Nucleus accumbens (tissue), 56 donors: ENCODE data around the gene CEP112.
A peak's percentile ranks its signal among the peaks of the same experiment; 100 is the strongest.
"Not testable (repeated sequence)": the region's sequence is repeated elsewhere in the genome, so short reads cannot be mapped to it uniquely, and the experiment has no call there.

Experiments used
- DNase-seq, 56 donors: peaks; one replicate each; lab custom pipeline; 2025; lab: John Stamatoyannopoulos, UW

The CEP112 gene

DNA sequence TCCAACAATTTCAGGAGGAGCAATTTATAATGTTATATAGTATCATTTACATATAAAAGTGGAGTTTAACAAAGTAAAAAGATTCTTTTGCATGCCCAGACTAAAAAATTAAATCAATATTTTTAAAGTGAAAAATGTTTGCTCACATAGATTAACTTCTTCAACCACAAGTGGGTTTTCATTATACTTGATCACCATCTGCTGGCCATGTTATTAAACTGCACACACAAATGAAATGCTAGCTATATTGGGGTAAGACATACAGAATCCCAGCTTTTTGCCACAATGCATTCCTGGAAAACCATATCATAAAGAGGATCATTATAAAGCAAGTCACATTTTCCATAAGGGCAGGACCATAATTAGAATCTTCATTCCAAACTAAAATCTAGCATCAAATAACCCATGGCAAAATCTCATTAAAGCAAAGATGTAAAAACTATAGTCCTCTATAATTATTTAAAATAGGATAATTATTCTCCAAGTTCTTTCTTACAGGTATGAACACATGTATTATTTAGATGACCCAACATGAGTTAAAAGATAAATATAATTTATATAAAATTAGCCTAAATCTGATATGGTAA is 26.3 kb downstream of the CEP112 start:
- DNase-seq: peak in 3 of 56 donors; percentile 3 to 15 (median 7)

DNA sequence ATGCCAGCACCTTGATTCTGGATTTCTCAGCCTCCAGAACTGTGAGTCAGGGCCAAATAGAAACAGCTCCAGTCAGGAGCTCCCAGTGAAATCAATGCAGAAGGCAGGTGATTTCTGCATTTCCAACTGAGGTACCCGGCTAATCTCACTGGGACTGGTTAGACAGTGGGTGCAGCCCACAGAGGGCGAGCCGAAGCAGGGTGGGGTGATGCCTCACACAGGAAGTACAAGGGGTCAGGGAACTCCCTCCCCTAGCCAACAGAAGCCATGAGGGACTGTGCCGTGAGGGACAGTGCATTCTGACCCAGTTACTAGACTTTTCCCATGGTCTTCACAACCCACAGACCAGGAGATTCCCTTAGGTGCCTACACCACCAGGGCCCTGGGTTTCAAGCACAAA is 36.9 kb downstream of the CEP112 start:
- DNase-seq: not testable (repeated sequence)

- DNase-seq: no peak
Measured at GRCh38 chr17:66152756-66153155, 39.2 kb downstream of the CEP112 start.

DNA sequence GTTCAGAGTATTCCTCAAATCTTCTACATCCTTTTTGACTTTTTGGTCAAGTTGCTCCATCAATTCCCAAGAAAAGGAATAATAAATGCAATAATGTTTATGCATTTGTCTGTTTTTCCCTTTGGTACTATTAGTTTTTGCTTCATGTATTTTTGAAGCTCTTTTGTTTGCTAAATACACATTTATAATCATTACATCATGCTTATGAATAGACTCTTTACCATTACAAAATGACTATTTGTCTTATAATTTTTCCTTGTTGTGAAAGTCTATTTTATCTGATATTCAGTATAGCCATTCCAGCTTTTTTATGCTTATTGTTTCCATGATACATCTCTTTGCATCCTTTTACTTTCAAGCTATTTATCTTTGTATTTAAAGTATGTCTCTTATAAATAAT is 41.2 kb downstream of the CEP112 start:
- no peak for DNase-seq

GRCh38 chr17:66149562-66149961 is 42.4 kb downstream of the CEP112 start:
- no peak for DNase-seq

GRCh38 chr17:66146394-66146793 is 45.5 kb downstream of the CEP112 start:
- DNase-seq: no peak

DNA sequence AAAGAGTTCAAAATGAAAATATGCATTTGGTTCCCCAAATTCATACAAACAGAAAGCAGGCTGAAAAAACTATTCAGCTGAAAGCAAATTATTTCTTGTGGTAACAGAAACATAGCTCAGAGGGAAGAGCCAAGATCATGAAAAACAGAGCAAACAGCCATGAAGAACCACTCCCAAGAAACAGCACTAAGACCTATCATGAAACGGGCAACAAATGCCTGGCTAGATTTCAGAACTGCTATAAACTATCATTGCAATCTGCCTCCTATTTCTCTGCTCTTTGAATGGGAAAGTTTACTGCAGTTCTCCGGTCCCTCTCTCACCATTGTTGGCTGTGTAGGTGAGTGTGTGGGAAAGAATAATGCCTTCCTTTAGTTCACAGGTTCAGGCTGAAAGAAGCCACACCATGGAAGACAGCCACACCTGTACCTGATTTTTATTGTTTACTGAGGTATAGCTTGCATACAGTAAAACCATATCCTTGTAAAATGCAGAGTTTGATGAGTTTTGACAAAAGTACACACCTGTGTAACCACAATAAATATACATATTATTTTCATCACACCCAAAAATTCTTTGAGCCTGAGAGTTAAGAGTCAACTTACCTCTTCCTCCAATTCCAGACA is 48.2 kb downstream of the CEP112 start:
- no peak for DNase-seq

- DNase-seq: no peak
Measured at GRCh38 chr17:66142428-66142827, 49.5 kb downstream of the CEP112 start.

DNA sequence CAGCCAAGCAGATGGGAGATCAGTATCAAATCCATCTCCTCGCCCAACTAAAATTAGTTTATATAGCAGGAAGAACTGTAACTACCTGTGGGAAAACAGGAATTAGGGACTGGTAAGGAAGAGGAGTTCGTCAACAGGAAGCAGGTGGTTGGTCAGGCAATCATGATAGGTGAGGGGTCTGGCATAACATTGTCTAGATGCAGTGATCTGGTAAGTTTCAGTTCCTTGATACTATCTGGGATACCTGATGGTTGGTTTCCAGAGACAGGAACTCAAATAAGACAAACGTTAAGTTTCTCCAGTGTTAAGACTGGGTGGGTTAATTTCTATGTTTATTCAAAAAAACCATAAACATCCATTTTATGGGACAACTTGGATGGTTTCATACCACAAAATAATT is 53.8 kb downstream of the CEP112 start:
- no peak for DNase-seq

- no peak for DNase-seq
Measured at GRCh38 chr17:66135896-66136295, 56.0 kb downstream of the CEP112 start.

DNA sequence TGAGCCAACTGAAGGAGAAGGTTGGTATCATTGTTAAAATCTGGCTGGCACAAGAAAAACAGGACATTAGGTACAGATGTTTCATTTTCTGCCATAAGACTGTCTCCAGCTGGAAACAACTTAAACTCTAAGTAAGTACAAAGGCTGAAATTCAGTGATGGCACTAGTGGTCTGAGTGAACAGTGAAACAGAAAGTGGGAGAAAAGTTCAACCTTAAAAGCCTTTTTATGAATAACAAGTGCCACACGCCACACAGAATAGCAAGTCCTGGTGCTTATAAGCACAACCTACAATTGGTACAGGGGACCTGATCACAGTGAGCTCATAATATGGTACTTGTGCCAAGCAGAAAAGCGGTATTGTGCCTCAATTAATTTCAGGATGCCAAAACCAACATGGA is 56.7 kb downstream of the CEP112 start:
- no peak for DNase-seq

DNA sequence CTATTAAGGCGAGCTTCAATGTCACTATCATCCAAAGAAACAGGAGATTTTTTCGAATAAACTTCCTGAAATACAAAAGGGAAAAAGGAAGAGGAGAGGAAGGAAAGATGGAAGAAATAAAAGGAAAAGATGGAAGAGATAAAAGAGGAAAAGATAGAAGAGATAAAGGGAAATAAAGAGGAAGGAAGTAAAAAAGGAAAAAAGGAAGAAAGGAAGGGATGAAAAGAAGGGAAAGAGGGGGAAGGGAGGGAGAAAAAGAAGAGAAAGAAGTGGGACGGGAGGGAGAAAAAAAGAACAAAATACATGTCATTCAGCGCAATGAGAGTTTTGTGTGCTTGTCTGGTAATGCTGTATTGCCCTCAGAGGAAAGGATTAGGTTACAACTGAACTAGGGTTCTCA is 62.2 kb downstream of the CEP112 start:
- DNase-seq: no peak

GRCh38 chr17:66126231-66126630 is 65.7 kb downstream of the CEP112 start:
- DNase-seq: no peak

DNA sequence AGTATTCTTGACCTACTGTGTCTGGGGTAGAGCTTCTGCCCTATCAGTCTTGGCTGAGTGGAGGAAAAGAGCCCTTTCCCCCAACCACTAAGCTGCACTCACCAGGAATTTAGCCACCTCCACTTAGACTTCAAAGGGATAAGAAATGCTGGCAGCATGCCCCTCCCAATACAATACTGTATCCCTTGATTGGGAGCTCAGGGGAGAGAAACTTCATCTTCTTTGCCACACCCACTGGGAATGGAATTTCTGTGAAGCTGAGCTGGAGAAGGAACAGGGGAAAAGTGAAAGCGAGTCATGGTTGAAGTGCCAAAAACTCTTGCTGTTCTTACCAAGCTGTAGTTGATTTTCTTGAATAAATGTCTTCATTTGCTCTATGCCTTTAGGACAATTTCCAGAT is 68.8 kb downstream of the CEP112 start:
- DNase-seq: no peak

GRCh38 chr17:66115246-66115645 is 76.7 kb downstream of the CEP112 start:
- DNase-seq: no peak

DNA sequence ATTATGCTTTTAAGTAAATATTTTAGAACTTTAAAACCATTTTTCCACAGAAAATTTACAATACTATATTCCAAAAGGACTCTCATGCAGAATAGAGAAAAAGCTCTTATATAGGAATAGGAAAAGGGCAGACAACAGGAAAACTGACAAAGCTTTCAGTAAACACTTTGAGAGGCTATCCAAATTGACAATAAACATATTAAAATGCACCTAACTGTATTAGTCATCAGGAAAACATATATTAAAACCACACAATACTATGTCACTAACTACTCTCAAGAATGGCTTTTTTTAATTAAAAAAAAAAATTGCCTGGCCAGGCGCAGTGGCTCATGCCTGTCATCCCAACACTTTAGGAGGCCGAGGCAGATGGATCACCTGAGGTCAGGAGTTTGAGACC is 77.3 kb downstream of the CEP112 start:
- no peak for DNase-seq

DNA sequence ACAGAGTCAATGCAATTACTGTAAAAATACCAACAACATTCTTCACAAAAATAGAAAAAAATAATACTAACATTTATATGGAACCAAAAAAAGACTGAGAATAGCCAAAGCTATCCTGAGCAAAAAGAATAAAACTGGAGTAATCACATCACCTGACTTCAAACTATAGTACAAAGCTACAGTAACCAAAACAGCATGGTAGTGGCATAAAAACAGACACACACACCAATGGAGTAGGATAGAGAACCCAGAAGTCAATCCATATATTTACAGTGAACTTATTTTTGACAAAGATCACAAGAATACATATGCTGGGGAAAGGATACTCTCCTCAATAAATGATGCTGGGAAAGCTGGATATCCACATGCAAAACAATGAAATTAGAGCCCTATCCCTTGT is 84.2 kb downstream of the CEP112 start:
- DNase-seq: no peak

GRCh38 chr17:66098040-66098439 is 93.9 kb downstream of the CEP112 start:
- no peak for DNase-seq

DNA sequence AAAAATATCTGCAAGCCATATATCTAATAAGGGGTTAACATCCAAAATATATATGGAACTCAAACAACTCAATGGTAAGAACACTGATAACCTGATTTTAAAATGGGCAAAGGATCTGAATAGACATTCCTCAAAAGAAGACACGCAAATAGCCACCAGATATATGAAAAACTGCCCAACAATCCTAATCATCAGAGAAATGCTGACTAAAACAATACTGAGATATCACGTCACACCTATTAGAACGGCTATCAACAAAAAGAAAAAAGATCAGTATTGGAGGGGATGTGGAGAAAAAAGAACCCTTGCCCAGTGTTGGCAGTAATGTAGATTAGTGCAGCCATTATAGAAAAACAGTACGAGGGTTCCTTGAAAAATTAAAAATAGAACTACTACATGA is 97.2 kb downstream of the CEP112 start:
- no peak for DNase-seq

GRCh38 chr17:66091445-66092080 is 100.4 kb downstream of the CEP112 start:
- no peak for DNase-seq

DNA sequence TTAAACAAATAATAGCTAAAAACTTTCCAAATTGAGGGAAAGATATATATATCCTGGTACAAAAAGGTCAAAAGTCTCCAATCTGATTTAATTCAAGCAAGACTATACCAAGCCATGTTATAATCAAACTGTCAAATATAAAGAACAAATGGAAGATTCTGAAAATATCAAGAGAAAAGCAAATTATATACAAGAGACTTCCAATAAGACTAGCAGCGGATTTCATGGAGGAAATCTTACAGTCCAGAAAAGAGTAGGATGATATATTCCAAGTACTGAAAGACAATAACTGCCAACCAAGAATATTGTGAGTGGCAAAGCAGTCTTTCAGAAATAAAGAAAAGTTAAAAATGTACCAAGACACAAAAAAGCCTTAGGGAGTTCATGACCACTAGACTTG is 102.2 kb downstream of the CEP112 start:
- no peak for DNase-seq

DNA sequence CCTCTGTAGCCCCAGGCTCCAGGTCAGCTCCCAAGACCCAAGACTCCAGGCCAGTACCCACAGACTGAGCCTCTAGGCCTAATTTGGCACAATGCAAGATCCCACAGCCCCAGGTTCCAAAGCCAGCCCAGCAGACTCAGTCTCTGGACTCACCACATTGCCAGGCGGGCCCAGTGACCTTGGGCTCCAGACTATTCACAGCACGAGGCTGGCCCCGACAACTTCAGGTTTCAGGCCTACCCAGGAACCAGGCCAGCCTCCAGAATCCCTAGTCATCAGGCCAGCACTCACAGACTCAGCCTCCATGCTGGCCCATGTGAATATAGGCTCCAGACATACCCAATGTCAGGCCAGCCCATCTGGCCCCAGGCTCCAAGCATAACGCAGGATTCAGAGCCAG is 103.8 kb downstream of the CEP112 start:
- DNase-seq: no peak
